HG02884 (cell line): Measurements from ENCODE around the gene TENT4B.
"Not testable (repeated sequence)": the region's sequence is repeated elsewhere in the genome, so short reads cannot be mapped to it uniquely, and the experiment has no call there.

Source experiments
- ATAC-seq: cut with Tn5 transposase; IDR thresholded peaks from one replicate; pipeline ENCODE4 v1.9.1; 2021; ENCODE audit warnings: mild to moderate bottlenecking, moderate library complexity; ENCODE audit not compliant: unreplicated experiment

The TENT4B gene

DNA sequence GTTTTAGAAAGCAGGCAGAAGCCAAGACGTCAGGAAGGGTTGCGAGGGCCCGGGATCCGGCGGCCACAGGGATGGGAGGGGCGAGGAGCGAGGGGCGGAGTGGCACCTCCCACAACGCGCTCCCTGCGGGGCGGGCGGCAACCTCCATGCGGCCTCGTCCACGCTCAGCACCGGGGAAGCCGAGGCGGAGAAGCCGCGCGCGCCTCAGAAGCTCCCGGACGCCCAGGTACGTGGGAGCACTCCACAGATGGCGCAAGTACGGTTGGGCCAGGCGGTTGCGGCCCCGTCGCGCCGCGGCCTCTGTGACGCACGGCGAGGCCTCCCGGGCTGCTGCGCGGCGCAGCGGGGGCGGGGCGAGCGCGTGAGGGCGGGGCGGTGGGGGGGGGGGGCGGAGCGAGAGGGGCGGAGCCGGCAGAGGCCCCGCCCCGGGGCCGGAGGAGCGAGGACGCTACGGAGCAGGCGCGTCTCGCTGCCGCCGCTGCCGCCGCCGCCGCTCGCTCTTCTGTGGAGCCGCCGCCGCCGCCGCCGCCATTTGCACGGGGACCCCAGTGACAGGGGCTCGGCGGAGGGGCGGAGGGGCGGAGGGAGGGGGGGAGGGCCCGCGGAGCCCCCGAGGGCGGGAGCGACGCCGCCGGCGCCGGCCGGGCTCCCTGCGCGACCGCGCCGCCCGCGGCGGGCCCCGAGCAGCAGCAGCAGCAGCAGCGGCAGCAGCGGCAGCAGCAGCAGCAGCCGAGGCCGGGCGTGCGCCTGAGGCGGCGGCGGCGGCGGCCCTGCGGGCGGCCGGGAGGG, at the start of gene TENT4B:
Gene TENT4B (plus strand): TSS at position 500 of the 789 bp plus-strand sequence. CDS start 316 bp downstream, outside the sequence.
- peak; percentile 71 for ATAC-seq

- ATAC-seq = no peak
These were observed 49.3 kb upstream of the TENT4B start for GRCh38 chr16:50103764-50104163.

DNA sequence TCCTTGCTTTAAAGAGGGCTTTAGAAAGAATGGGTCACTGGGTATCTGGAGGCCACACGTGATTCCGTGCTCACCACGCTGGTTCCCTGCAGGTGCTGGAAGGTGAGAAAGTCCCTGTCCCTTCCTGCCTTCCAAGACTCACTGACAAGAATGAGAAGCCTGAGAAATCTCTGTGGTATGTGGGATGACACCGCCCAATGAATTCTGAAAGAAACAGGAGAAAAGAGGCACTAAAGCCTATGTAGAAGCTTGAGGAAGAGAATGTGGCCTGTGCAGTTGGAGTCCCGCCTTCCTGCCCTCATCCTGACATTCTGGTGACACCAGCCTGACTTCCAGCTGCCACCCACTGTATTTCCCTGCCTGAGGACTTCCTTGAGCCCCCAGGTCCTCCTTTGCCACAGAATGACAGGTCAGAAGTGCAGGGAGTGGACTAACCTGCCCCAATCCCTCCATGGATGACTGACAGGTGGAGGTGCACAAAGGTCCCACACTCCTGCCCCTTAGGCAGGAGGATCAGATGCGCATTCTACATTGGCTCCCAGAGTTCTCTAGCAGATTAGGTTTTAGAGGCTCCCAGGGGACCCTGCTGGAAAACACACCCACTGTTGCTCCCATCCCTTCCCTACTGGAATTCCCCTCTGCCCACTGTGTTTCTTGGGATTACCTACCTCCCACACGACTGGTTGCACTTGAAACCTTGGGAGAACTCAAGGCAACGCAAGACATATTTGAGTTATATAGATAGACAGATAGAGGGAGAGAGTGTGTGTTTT, 38.6 kb upstream of the TENT4B start:
- ATAC-seq = no peak

DNA sequence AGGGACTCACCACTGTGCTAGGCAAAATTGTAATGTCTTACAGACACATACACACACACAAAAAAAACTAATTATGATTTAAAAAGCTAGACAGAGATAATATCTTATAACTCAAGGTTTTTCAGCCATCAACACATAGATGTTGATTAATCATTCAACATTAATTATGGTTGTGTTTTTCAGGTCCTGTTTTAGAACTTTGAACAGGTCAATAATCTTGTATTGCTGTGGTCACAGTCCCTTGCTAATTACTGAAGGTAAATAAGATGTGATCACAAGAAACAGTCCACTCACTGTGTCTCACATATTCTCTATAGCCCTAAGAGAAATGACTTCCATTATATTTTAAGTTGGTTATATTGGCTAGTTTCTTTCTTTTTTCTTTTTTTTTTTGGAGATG, 32.4 kb upstream of the TENT4B start:
- no peak for ATAC-seq

- no peak for ATAC-seq
These were observed 31.8 kb upstream of the TENT4B start for GRCh38 chr16:50121278-50121677.

- peak; percentile 63 for ATAC-seq
These were observed 31.2 kb upstream of the TENT4B start for GRCh38 chr16:50121721-50122445.

- ATAC-seq = no peak
These were observed 29.7 kb upstream of the TENT4B start for GRCh38 chr16:50123417-50123816.

DNA sequence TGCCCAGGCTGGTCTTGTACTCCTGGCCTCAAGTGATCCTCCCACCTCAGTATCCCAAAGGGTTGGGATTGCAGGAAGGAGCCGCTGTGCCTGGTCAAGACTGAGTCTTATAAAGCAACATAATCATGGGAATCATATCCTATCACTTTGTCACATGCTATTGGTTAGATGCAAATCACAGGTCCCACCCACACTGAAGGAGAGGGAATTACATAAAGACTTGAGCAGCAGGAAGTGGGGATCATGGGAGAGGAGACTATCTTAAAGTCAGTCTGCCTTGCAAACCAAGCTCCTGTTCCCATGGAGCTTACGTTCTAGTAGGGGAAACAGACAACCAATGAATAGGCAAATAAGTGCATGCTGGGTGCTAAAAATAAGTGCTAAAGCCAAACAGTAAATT, 28.3 kb upstream of the TENT4B start:
- ATAC-seq = no peak

- ATAC-seq = no peak
These were observed 26.9 kb upstream of the TENT4B start for GRCh38 chr16:50126183-50126582.

DNA sequence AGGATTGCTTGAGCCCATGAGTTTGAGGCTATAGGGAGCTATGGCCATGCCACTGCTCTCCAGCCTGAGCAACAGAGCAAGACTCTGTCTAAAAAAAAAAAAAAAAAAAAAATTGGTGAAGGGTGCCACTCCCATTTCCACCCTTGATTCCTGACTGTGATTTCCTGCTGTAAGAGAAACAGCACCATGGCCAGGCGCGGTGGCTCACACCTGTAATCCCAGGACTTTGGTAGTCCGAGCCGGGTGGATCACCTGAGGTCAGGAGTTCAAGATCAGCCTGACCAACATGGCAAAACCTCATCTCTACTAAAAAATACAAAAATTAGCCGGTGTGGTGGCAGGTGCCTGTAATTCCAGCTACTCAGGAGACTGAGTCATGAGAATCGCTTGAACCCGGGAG, 20.5 kb upstream of the TENT4B start:
- ATAC-seq = not testable (repeated sequence)

- no peak for ATAC-seq
These were observed 19.9 kb upstream of the TENT4B start for GRCh38 chr16:50133214-50133613.

- no peak for ATAC-seq
These were observed 16.7 kb upstream of the TENT4B start for GRCh38 chr16:50136399-50136798.

GRCh38 chr16:50137268-50137667, 15.8 kb upstream of the TENT4B start:
- ATAC-seq = no peak

DNA sequence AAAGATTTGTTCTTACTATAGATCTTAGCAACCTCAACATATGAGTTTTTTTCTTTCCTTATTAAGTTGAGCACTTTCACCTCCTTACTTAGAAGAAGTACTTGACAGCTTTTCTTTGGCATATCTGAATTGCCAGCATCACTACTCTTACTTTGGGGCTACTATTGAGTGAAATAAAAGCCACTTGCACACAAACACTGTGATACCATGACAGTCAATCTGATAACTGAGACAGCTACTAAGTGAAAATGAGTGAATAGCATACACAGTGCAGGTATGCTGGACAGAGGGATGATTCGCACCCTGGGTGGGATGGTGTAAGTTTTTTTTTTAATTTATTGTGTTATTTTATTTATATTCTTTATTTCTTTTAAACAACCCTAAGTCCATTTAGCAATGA, 13.5 kb upstream of the TENT4B start:
- no peak for ATAC-seq

DNA sequence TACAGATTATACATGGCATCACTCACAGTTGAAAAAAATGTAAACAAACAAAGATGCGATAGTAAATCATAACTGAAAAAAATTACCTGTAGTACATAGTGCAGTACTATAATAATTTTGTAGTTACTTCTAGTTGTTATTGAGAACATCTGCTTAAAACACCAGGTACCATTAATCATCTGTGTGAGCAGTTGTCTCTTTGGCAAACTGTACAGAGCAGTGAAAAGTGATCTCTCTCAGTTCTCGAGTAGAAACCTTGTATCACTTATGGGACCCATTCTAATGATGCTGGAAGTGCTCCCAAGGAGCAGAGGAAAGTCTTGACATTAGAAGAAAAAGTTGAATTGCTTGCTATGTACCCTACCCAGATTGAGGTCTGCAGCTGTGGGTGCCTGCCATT, 8.9 kb upstream of the TENT4B start:
- no peak for ATAC-seq

DNA sequence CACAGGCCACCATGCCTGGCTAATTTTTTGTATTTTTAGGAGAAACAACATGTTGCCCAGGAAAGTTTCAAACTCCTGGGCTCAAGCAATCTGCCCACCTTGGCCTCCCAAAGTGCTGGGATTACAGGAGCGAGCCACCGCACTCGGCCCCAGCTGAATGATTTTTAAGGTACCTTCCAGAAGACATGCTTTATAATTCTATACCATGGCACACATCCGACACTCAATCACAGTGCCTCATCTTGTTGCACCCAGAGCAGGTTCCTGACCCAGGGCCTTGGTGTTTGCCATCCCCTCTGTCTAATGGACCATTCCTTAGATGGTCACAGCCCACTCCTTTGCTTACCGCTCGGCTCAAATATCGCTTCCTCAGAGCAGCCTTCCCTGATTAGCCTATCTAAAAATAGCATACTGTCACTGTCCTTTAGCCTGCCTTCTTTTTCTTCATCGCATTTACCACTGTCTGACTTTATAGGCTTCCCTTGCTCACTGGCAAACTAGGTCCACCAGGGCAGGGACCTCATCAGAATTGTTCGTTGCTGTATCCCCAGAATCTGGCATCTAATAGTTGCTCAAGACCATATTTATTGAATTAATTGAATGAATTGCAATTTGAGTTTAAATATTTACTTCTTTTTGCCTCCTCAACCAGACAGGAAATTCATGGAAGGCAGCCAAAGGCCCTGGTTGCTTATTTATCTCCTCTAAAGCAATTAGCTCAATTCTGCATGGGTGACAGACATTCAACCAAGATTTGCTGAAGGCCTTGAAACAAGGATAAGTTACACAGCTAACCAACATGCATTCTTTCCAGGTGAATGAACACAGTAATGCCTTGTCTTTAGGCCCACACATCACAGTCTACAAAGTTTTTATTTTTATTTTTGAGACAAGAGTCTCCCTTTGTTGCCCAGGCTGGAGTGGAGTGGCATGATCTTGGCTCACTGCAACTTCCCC, 6.3 kb upstream of the TENT4B start:
- no peak for ATAC-seq

DNA sequence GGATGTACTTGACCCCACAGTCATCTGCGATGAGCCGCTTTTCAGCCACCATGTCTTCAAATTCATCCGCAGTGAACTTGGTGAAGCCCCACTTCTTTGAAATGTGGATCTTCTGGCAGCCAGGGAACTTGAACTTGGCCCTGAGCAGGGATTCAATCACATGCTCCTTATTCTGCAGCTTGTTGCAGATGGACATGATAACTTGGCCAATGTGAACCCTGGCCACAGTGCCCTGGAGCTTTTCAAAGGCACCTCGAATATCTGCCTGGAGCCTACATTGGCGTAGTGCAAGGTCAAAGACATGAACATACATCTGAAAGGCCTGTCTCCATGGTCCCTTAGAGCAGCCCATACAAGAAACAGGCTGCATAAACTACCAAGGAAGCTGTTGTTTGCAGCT, 1.8 kb upstream of the TENT4B start:
- ATAC-seq = no peak

DNA sequence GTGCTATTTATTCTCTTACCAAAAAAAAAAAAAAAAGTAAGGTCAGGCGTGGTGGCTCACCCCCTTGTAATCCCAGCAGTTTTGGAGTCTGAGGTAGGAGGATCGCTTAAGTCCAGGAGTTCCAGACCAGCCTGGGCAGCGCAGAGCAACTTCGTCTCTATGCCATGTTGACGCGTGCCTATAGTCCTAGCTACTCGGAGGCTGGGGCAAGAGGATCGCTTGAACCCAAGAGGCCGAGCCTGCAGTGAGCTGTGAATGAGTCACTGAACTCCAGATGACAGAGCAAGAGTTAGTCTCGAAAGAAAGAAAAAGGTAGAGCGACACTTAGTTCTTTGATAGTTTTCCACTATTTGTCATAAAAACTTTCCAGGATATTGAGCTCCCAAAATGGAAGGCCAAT, 1.4 kb upstream of the TENT4B start:
- no peak for ATAC-seq

DNA sequence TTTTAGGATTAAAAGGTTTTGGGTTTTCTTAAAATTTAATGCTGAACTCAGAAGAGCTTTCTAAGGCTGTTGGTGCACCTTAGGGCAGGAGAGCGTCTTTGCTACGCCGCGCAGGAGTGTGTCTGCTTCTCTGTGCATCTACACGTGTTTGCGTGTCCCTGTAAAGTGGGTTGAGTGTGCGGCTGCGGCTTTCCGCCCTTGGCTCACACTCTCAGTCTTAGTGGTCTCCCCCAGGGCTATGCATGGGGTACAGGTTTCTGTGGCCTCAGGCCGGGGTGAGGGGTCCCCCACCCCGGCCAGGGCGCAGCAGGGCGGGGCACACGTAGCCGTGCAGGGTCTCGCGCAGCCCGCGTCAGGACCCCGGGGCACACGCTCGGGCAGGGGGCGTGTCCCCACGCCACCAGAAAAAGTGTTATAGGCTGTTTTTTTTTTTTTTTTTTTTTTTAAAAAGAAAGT, 727 bp upstream of the TENT4B start:
- ATAC-seq = peak; percentile 52
